SU-DHL-6 (cell line): ENCODE data around the gene GNA14.
"Not testable (repeated sequence)": the region's sequence is repeated elsewhere in the genome, so short reads cannot be mapped to it uniquely, and the experiment has no call there.

ENCODE experiments used
- H2AFZ ChIP-seq: fragments of 200-600 bp; sonication (generic); 2 replicates; pipeline ENCODE4 v1.6.1; 2014; ENCODE audit warnings: low read depth, mild to moderate bottlenecking, moderate library complexity, mixed read lengths, antibody characterized with exemption, low read length; ENCODE audit not compliant: severe bottlenecking
- H3F3A ChIP-seq: fragments of 200-600 bp; shearing (Covaris generic); 2 replicates; pipeline ENCODE4 v1.6.0; 2016; ENCODE audit warnings: antibody characterized with exemption, mild to moderate bottlenecking; ENCODE audit not compliant: insufficient read depth
- H3K27ac ChIP-seq: fragments of 200-600 bp; sonication (generic); 2 replicates; pipeline ENCODE4 v1.5.1; 2016; ENCODE audit warnings: low read depth, mild to moderate bottlenecking, low read length, moderate library complexity, mixed read lengths
- H3K27me3 ChIP-seq: fragments of 200-600 bp; sonication (generic), shearing (Covaris generic); 2 replicates; pipeline ENCODE4 v1.6.0; 2014; ENCODE audit warnings: mild to moderate bottlenecking, low read length
- H3K36me3 ChIP-seq: fragments of 200-600 bp; sonication (generic); 2 replicates; pipeline ENCODE4 v1.6.1; 2014; ENCODE audit warnings: mild to moderate bottlenecking, low read length, mixed read lengths
- H3K4me2 ChIP-seq: fragments of 300-600, 200-600 bp; shearing (Covaris generic), sonication (generic); 2 replicates; pipeline ENCODE4 v1.6.0; 2014; ENCODE audit warnings: low read length, low read depth, mild to moderate bottlenecking; ENCODE audit not compliant: poor library complexity, severe bottlenecking
- H3K4me3 ChIP-seq: fragments of 200-600 bp; sonication (generic); 2 replicates; pipeline ENCODE4 v1.5.1; 2014; ENCODE audit warnings: antibody characterized with exemption, low read length, mild to moderate bottlenecking, mixed read lengths; ENCODE audit not compliant: insufficient read depth, poor library complexity, severe bottlenecking
- H3K79me2 ChIP-seq: fragments of 200-600 bp; sonication (generic); 2 replicates; pipeline ENCODE4 v1.6.1; 2014; ENCODE audit warnings: mild to moderate bottlenecking, low read length, moderate library complexity; ENCODE audit not compliant: insufficient read depth
- H3K9ac ChIP-seq: fragments of 200-600 bp; sonication (generic); 2 replicates; pipeline ENCODE4 v1.7.0; 2014; ENCODE audit warnings: mild to moderate bottlenecking, low read length
- H3K9me2 ChIP-seq: fragments of 200-600 bp; sonication (generic); replicated peaks from 2 replicates; pipeline ENCODE4 v1.6.1; 2014; ENCODE audit warnings: low read length; ENCODE audit not compliant: insufficient read depth
- H3K9me3 ChIP-seq: fragments of 200-600 bp; sonication (generic); 2 replicates; pipeline ENCODE4 v1.6.1; 2014; ENCODE audit warnings: low read length, mixed read lengths; ENCODE audit not compliant: insufficient read depth
- H4K20me1 ChIP-seq: fragments of 200-600 bp; sonication (generic); 2 replicates; pipeline ENCODE4 v1.6.1; 2014; ENCODE audit warnings: low read depth, mild to moderate bottlenecking, antibody characterized with exemption, low read length, moderate library complexity, mixed read lengths
- EZH2phosphoT487 ChIP-seq: fragments of 200-600 bp; sonication (generic), shearing (Covaris generic); conservative IDR thresholded peaks from 2 replicates; pipeline ENCODE4 v1.6.1; 2018; ENCODE audit warnings: mild to moderate bottlenecking, antibody characterized with exemption, low read length, moderate library complexity, mixed read lengths
- TF ChIP-seq, protein P1 (sequence below): fragments of 200-600 bp; sonication (generic); IDR thresholded peaks from one replicate; pipeline ENCODE4 v1.5.1; 2017; ENCODE audit warnings: antibody characterized with exemption, mild to moderate bottlenecking, low read length, moderate library complexity; ENCODE audit not compliant: insufficient read depth, poor library complexity, severe bottlenecking

GNA14 gene

DNA sequence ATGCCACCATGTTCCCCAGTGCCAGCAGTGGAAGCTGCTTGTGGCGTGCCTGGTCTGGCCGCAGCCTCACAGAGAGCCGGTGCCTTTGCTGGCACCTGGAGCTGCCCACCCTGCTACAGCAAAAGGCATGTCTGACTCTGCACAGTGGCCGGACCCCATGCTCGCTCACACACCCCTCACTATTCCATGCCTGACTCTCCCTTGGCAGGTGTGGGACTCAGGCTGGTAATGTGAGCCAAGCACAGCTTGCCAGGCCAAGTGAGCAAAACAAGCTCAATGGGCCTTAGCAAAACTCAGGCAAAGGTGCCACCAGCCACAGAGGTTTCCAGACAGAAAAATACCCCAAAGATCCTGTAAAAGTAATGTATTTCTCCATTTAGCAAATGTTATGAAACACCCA, 15.5 kb downstream of the GNA14 start:
- H3K9me3 ChIP-seq: no peaks in the 10 kb centered on the region
- no peak overlapping the region for H3K4me2 ChIP-seq
- H3K9ac ChIP-seq: no peak overlapping the region
- TF ChIP-seq EZH2phosphoT487: no peak
- TF ChIP-seq, protein P1, sequence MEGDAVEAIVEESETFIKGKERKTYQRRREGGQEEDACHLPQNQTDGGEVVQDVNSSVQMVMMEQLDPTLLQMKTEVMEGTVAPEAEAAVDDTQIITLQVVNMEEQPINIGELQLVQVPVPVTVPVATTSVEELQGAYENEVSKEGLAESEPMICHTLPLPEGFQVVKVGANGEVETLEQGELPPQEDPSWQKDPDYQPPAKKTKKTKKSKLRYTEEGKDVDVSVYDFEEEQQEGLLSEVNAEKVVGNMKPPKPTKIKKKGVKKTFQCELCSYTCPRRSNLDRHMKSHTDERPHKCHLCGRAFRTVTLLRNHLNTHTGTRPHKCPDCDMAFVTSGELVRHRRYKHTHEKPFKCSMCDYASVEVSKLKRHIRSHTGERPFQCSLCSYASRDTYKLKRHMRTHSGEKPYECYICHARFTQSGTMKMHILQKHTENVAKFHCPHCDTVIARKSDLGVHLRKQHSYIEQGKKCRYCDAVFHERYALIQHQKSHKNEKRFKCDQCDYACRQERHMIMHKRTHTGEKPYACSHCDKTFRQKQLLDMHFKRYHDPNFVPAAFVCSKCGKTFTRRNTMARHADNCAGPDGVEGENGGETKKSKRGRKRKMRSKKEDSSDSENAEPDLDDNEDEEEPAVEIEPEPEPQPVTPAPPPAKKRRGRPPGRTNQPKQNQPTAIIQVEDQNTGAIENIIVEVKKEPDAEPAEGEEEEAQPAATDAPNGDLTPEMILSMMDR: no peak
- no peaks in the 10 kb centered on the region for H4K20me1 ChIP-seq
- no peaks in the 10 kb centered on the region for H3K9me2 ChIP-seq
- H3K27me3 ChIP-seq: no peaks in the 10 kb centered on the region
- no peak overlapping the region for H3K4me3 ChIP-seq
- no peak overlapping the region for H3K27ac ChIP-seq
- H3F3A ChIP-seq: no peaks in the 10 kb centered on the region
- H3K36me3 ChIP-seq: no peaks in the 10 kb centered on the region
- H2AFZ ChIP-seq: no peak overlapping the region
- H3K79me2 ChIP-seq: no peaks in the 10 kb centered on the region

DNA sequence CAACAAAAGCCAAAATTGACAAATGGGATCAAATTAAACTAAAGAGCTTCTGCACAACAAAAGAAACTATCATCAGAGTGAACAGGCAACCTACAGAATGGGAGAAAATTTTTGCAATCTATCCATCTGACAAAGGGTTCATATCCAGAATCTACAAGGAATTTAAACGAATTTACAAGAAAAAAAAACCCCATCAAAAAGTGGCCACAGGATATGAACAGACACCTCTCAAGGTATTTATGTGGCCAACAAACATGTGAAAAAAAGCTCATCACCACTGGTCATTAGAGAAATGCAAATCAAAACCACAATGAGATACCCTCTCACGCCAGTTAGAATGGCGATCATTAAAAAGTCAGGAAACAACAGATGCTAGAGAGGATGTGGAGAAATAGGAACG, 19.3 kb downstream of the GNA14 start:
- H4K20me1 ChIP-seq, H3K27ac ChIP-seq, H3K36me3 ChIP-seq, H3K9me2 ChIP-seq, H2AFZ ChIP-seq, H3K27me3 ChIP-seq, H3K4me3 ChIP-seq, H3K4me2 ChIP-seq, H3K9ac ChIP-seq, H3K79me2 ChIP-seq, H3F3A ChIP-seq, H3K9me3 ChIP-seq: not testable (repeated sequence)

DNA sequence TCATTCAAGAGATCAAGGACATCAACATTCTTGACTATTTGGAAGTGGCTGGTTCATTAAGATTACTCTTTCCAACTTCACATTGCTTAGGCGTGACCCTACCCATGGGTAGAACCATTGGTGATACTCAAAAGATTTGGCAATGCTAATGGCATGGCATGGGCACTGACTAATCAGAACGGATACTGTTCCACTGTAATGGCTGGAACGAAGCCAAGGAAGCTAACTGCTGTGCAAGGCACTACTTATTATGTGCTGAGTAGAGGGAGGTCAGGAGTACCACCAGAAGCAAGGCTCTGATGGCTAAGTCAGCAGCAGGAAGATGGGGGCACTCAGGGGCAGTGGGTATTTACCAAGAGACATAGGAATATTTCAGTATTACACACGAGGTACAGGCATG, 31.9 kb downstream of the GNA14 start:
- H3K36me3 ChIP-seq: no peaks in the 10 kb centered on the region
- no peaks in the 10 kb centered on the region for H3K9me2 ChIP-seq
- H3K9me3 ChIP-seq: no peaks in the 10 kb centered on the region
- no peaks in the 10 kb centered on the region for H3K79me2 ChIP-seq
- H3K27ac ChIP-seq: no peak overlapping the region
- H4K20me1 ChIP-seq: no peaks in the 10 kb centered on the region
- H3K9ac ChIP-seq: no peak overlapping the region
- no peaks in the 10 kb centered on the region for H3F3A ChIP-seq
- no peak for TF ChIP-seq EZH2phosphoT487
- TF ChIP-seq, protein P1: no peak
- H3K4me2 ChIP-seq: no peak overlapping the region
- no peak overlapping the region for H3K4me3 ChIP-seq
- no peak overlapping the region for H2AFZ ChIP-seq
- no peaks in the 10 kb centered on the region for H3K27me3 ChIP-seq

DNA sequence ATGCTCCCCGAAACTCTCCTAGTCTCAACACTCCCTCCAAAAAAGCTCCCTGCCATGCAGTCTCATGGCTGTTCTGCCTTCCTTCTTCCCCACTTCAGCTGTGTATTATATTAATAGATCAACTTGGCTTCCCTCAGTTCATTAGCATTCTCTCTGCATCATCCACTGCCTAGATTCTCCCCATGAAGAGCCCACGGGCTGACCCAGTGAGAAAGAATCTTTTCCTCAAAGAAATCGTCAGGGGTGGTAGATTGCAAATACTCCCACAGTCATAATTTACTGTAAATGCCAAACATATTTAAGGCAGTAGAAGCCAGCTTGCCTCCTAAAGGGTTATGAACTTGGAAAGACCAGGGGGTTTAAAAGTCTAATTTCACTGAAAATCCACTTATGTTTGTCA, 33.5 kb downstream of the GNA14 start:
- TF ChIP-seq, protein P1: no peak
- no peak for TF ChIP-seq EZH2phosphoT487
- no peak overlapping the region for H3K4me3 ChIP-seq
- no peaks in the 10 kb centered on the region for H3K36me3 ChIP-seq
- H3K9me3 ChIP-seq: no peaks in the 10 kb centered on the region
- no peak overlapping the region for H3K4me2 ChIP-seq
- no peaks in the 10 kb centered on the region for H4K20me1 ChIP-seq
- no peak overlapping the region for H3K27ac ChIP-seq
- H3K9me2 ChIP-seq: no peaks in the 10 kb centered on the region
- no peaks in the 10 kb centered on the region for H3K79me2 ChIP-seq
- H2AFZ ChIP-seq: no peak overlapping the region
- H3K9ac ChIP-seq: no peak overlapping the region
- no peaks in the 10 kb centered on the region for H3K27me3 ChIP-seq
- no peaks in the 10 kb centered on the region for H3F3A ChIP-seq
